H9 (cell line): ENCODE measurements around the gene TRIO. TPM values are rescaled to one million over a fixed set of nuclear protein-coding genes. Genes with fewer than 3 reads are reported as not detected.

Experiments
- DNase-seq: peaks from one replicate; pipeline ENCODE4 v3.0.0-alpha.2; 2017
- H2AFZ ChIP-seq: one replicate; pipeline ENCODE4 v1.6.1; 2013; ENCODE audit warnings: mild to moderate bottlenecking, low read length, control low read depth, moderate library complexity
- H2AK5ac ChIP-seq: 2 replicates; pipeline ENCODE4 v1.6.1; 2013; ENCODE audit warnings: low read length, control low read depth, mixed read lengths; ENCODE audit not compliant: insufficient read length
- H2BK120ac ChIP-seq: one replicate; pipeline ENCODE4 v1.6.1; 2013; ENCODE audit warnings: low read depth, mild to moderate bottlenecking, low read length, control low read depth, inconsistent platforms; ENCODE audit not compliant: poor library complexity, severe bottlenecking
- H2BK12ac ChIP-seq: 2 replicates; pipeline ENCODE4 v1.6.1; 2013; ENCODE audit warnings: low read length, control low read depth, mixed read lengths, low read depth; ENCODE audit not compliant: insufficient read length
- H2BK15ac ChIP-seq: 2 replicates; pipeline ENCODE4 v1.6.1; 2013; ENCODE audit warnings: low read depth, low read length, control low read depth
- H2BK20ac ChIP-seq: one replicate; pipeline ENCODE4 v1.6.1; 2013; ENCODE audit warnings: low read depth, mild to moderate bottlenecking, low read length, control low read depth, inconsistent platforms; ENCODE audit not compliant: poor library complexity, severe bottlenecking
- H2BK5ac ChIP-seq: 2 replicates; pipeline ENCODE4 v1.6.1; 2013; ENCODE audit warnings: low read length, control low read depth, mixed read lengths; ENCODE audit not compliant: insufficient read length
- H3K14ac ChIP-seq: 2 replicates; pipeline ENCODE4 v1.6.1; 2013; ENCODE audit warnings: low read length, control low read depth; ENCODE audit not compliant: insufficient read depth
- H3K18ac ChIP-seq: 2 replicates; pipeline ENCODE4 v1.6.1; 2013; ENCODE audit warnings: low read depth, mild to moderate bottlenecking, mixed read lengths, low read length, control low read depth; ENCODE audit not compliant: insufficient read length
- H3K23ac ChIP-seq: 2 replicates; pipeline ENCODE4 v1.6.1; 2013; ENCODE audit warnings: low read length, control low read depth, mixed read lengths, low read depth; ENCODE audit not compliant: insufficient read length
- H3K23me2 ChIP-seq: 2 replicates; pipeline ENCODE4 v1.6.1; 2013; ENCODE audit warnings: low read depth, mild to moderate bottlenecking, mixed read lengths, low read length, control low read depth; ENCODE audit not compliant: insufficient read length, poor library complexity, severe bottlenecking
- H3K27ac ChIP-seq: 2 replicates; pipeline ENCODE4 v1.5.1; 2013; ENCODE audit warnings: low read length, control low read depth, mixed read lengths, low read depth; ENCODE audit not compliant: insufficient read length
- H3K27me3 ChIP-seq: 2 replicates; pipeline ENCODE4 v1.6.1; 2013; ENCODE audit warnings: low read length, control low read depth, inconsistent platforms; ENCODE audit not compliant: insufficient read depth
- H3K4ac ChIP-seq: 2 replicates; pipeline ENCODE4 v1.6.1; 2013; ENCODE audit warnings: low read depth, mild to moderate bottlenecking, control low read depth, inconsistent platforms, low read length, moderate library complexity
- H3K4me1 ChIP-seq: 2 replicates; pipeline ENCODE4 v1.6.1; 2013; ENCODE audit warnings: low read length, control low read depth, inconsistent platforms; ENCODE audit not compliant: insufficient read depth
- H3K4me2 ChIP-seq: 2 replicates; pipeline ENCODE4 v1.6.1; 2013; ENCODE audit warnings: low read length, control low read depth, mixed read lengths; ENCODE audit not compliant: insufficient read length, insufficient read depth
- H3K56ac ChIP-seq: 2 replicates; pipeline ENCODE4 v1.6.1; 2013; ENCODE audit warnings: low read depth, mild to moderate bottlenecking, mixed read lengths, low read length, control low read depth; ENCODE audit not compliant: insufficient read length
- H3K79me1 ChIP-seq: 2 replicates; pipeline ENCODE4 v1.6.1; 2013; ENCODE audit warnings: low read depth, mild to moderate bottlenecking, moderate library complexity, low read length, control low read depth, inconsistent platforms; ENCODE audit not compliant: insufficient read depth, poor library complexity, severe bottlenecking
- H3K79me2 ChIP-seq: 2 replicates; pipeline ENCODE4 v1.6.1; 2013; ENCODE audit warnings: low read length, control low read depth, inconsistent platforms; ENCODE audit not compliant: insufficient read depth
- H3K9ac ChIP-seq: 2 replicates; pipeline ENCODE4 v1.6.1; 2013; ENCODE audit warnings: low read length, control low read depth, mixed read lengths; ENCODE audit not compliant: insufficient read length; ENCODE audit errors: extremely low read depth
- H3K9me3 ChIP-seq: one replicate; pipeline ENCODE4 v1.6.1; 2013; ENCODE audit warnings: low read depth, low read length, inconsistent platforms; ENCODE audit not compliant: control insufficient read depth
- H3T11ph ChIP-seq: one replicate; pipeline ENCODE4 v1.6.1; 2013; ENCODE audit warnings: mild to moderate bottlenecking, low read length, control low read depth, inconsistent platforms
- H4K20me1 ChIP-seq: one replicate; pipeline ENCODE4 v1.6.1; 2013; ENCODE audit not compliant: control insufficient read depth, insufficient read length, insufficient read depth
- H4K5ac ChIP-seq: 2 replicates; pipeline ENCODE4 v1.6.1; 2013; ENCODE audit warnings: low read depth, mild to moderate bottlenecking, mixed read lengths, low read length, control low read depth; ENCODE audit not compliant: insufficient read length
- H4K8ac ChIP-seq: replicated peaks from 2 replicates; pipeline ENCODE4 v1.6.1; 2013; ENCODE audit warnings: low read length, control low read depth, mixed read lengths, low read depth; ENCODE audit not compliant: insufficient read length
- H4K91ac ChIP-seq: 2 replicates; pipeline ENCODE4 v1.6.1; 2013; ENCODE audit warnings: low read depth, mild to moderate bottlenecking, moderate library complexity, mixed read lengths, low read length, control low read depth; ENCODE audit not compliant: insufficient read length
- H3K27ac Mint-ChIP-seq, 3 experiments: 2 replicates in 2 of 3; 3 replicates in 1 of 3; pipeline ENCODE4 v1.8.0; 2020 to 2021; ENCODE audit warnings: mixed read lengths in 3 of 3, mild to moderate bottlenecking in 1 of 3, moderate library complexity in 1 of 3
- H3K27me3 Mint-ChIP-seq: 2 replicates; pipeline ENCODE4 v1.8.0; 2021; ENCODE audit warnings: low read depth, mild to moderate bottlenecking, moderate library complexity, mixed read lengths
- H3K36me3 Mint-ChIP-seq, 3 experiments: 2 replicates in 2 of 3; 3 replicates in 1 of 3; pipeline ENCODE4 v1.8.0; 2020 to 2021; ENCODE audit warnings: low read depth in 3 of 3, mixed read lengths in 3 of 3; ENCODE audit not compliant: insufficient read depth in 1 of 3
- H3K4me1 Mint-ChIP-seq, 2 experiments: 2 replicates each; pipeline ENCODE4 v1.8.0; 2020; ENCODE audit warnings: mixed read lengths in 2 of 2
- H3K4me3 Mint-ChIP-seq, 2 experiments: 2 replicates in 1 of 2; 3 replicates in 1 of 2; pipeline ENCODE4 v1.8.0; 2020 to 2021; ENCODE audit warnings: mild to moderate bottlenecking in 2 of 2, mixed read lengths in 2 of 2, moderate library complexity in 1 of 2
- H3K9me3 Mint-ChIP-seq, 2 experiments: 2 replicates in 1 of 2; 3 replicates in 1 of 2; pipeline ENCODE4 v1.8.0; 2020; ENCODE audit warnings: mild to moderate bottlenecking in 2 of 2, mixed read lengths in 2 of 2, moderate library complexity in 1 of 2
- CTCF ChIP-seq: fragments of 200-600 bp; sonication (generic); conservative IDR thresholded peaks from 3 replicates; pipeline ENCODE4 v1.8.0; 2021; ENCODE audit warnings: antibody characterized with exemption, mild to moderate bottlenecking
- WGBS: extraction: QIAGEN DNeasy Blood & Tissue Kit; methylation state at CpG from one replicate; pipeline ENCODE4 v1.1.7; 2013; ENCODE audit warnings: missing lambda C conversion rate, low lambda C conversion rate, mixed read lengths; ENCODE audit not compliant: insufficient read length; ENCODE audit errors: extremely low coverage; 5-methylcytosine and 5-hydroxymethylcytosine counted together
- total RNA-seq: library from RNA; stranded (reverse); gene quantifications from 2 replicates; pipeline ENCODE4 v1.2.1, GENCODE V29; 2021

Gene TRIO
- total RNA-seq, 1 experiment from 2014 or later, result 87.8 TPM

- Histone ChIP-seq H3K4me2 (no peak overlapping the region), H2BK12ac (no peak overlapping the region), H3K56ac (no peak overlapping the region), H3K23ac (no peak overlapping the region), H3K27me3 (no peaks in the 10 kb centered on the region), H3K9me3 (no peaks in the 10 kb centered on the region), H2BK20ac (no peak overlapping the region), H4K5ac (no peak overlapping the region), H4K20me1 (no peaks in the 10 kb centered on the region), H2AFZ (no peak overlapping the region), H3K4me1 (peaks cover 9% of the 10 kb centered on the region; the same call in 1 of the 2 replicates), H2BK15ac (no peak overlapping the region), H3K18ac (no peak overlapping the region), H3K14ac (no peak overlapping the region; the same call in 1 of the 2 replicates), H3T11ph (no peak overlapping the region), H3K79me1 (peaks cover 11% of the 10 kb centered on the region), H4K8ac (peak overlapping the region; percentile 44), H2BK5ac (no peak overlapping the region), H2AK5ac (peak overlapping the region; percentile 47), H3K9ac (no peak overlapping the region), H2BK120ac (no peak overlapping the region), H3K27ac (no peak overlapping the region), H3K4ac (no peak overlapping the region), H3K79me2 (peaks cover 25% of the 10 kb centered on the region; the same call in 1 of the 2 replicates), H4K91ac (no peak overlapping the region), H3K23me2 (no peaks in the 10 kb centered on the region)
- Mint-ChIP-seq H3K4me3 (no peak overlapping the region), H3K27me3 (no peaks in the 10 kb centered on the region), H3K9me3 (peaks cover 0 to 2% of the 10 kb centered on the region in 2 experiments; a peak in 2 of 5 replicates), H3K4me1 (peaks cover 63 to 71% of the 10 kb centered on the region in 2 experiments), H3K27ac (peak overlapping the region in 2 of 3 experiments; percentile 51 to 63; a peak in 2 of 7 replicates), H3K36me3 (peaks cover 0 to 3% (median 0%) of the 10 kb centered on the region in 3 experiments; a peak in 2 of 7 replicates)
- no CpG with 5 or more reads among the region's 6 CpGs for WGBS
- TF ChIP-seq CTCF, result no peak
- no peak for DNase-seq
Measured at GRCh38 chr5:14249258-14250082, 106.3 kb downstream of the TRIO start.
